Measurements from ENCODE around the gene NUP93. TPM values are rescaled to one million over a fixed set of nuclear protein-coding genes. Genes with fewer than 3 reads are reported as not detected.

NUP93 gene
- total RNA-seq, 1 experiment from 2014 or later = 165 TPM

- H3K9ac ChIP-seq (ENCODE audit: extremely low read depth, insufficient read length, low read length) = no peak overlapping the region
- H3K27ac ChIP-seq (ENCODE audit: insufficient read length, low read depth, low read length) = no peak overlapping the region
- no peak overlapping the region for H3K23ac ChIP-seq (ENCODE audit: insufficient read length, low read depth, low read length)
- H4K20me1 ChIP-seq (ENCODE audit: control insufficient read depth, insufficient read depth, insufficient read length) = no peaks in the 10 kb centered on the region
- H2AFZ ChIP-seq (ENCODE audit: low read length) = no peak overlapping the region
- H3K4me1 ChIP-seq (ENCODE audit: insufficient read depth, low read length) = 0 out of 2 replicates have a peak, but pooled peaks cover 2% of the 10 kb centered on the region
- no peak for TF ChIP-seq CTCF (conservative IDR thresholded peaks at IDR 0.05)
- H3K4ac ChIP-seq (ENCODE audit: low read depth, low read length) = no peak overlapping the region
- H3K4me3 Mint-ChIP-seq = no peak overlapping the region
- DNase-seq = no peak
- H3K4me1 Mint-ChIP-seq = peaks cover 8% of the 10 kb centered on the region in 2 experiments
- H3K27me3 ChIP-seq (ENCODE audit: insufficient read depth, low read length) = no peaks in the 10 kb centered on the region
- no peak overlapping the region; the same call in 1 of the 2 replicates for H3K14ac ChIP-seq (ENCODE audit: insufficient read depth, low read length)
- no peak overlapping the region for H2BK20ac ChIP-seq (ENCODE audit: low read depth, low read length, poor library complexity, severe bottlenecking)
- H4K5ac ChIP-seq (ENCODE audit: insufficient read length, low read depth, low read length) = no peak overlapping the region
- no peak overlapping the region for H2AK5ac ChIP-seq (ENCODE audit: insufficient read length, low read length)
- H3K36me3 Mint-ChIP-seq (ENCODE audit: insufficient read depth in 1 of 3, low read depth in 3 of 3) = peaks cover 0 to 1% (median 0%) of the 10 kb centered on the region in 3 experiments; a peak in 1 of 7 replicates
- no peak overlapping the region for H2BK15ac ChIP-seq (ENCODE audit: low read depth, low read length)
- H3K56ac ChIP-seq (ENCODE audit: insufficient read length, low read depth, low read length) = no peak overlapping the region
- no peak overlapping the region for H3K18ac ChIP-seq (ENCODE audit: insufficient read length, low read depth, low read length)
- H3K9me3 Mint-ChIP-seq = no peaks in the 10 kb centered on the region
- H2BK12ac ChIP-seq (ENCODE audit: insufficient read length, low read depth, low read length) = no peak overlapping the region
- H4K8ac ChIP-seq (replicated peaks; ENCODE audit: insufficient read length, low read depth, low read length) = no peak overlapping the region
- no peak overlapping the region; a peak in 1 of 7 replicates for H3K27ac Mint-ChIP-seq
- no peaks in the 10 kb centered on the region for H3K9me3 ChIP-seq (ENCODE audit: control insufficient read depth, low read depth, low read length)
- no peaks in the 10 kb centered on the region; the same call in 1 of the 2 replicates for H3K27me3 Mint-ChIP-seq (ENCODE audit: low read depth)
- H3K23me2 ChIP-seq (ENCODE audit: insufficient read length, low read depth, low read length, poor library complexity, severe bottlenecking) = no peaks in the 10 kb centered on the region
- no peak overlapping the region for H4K91ac ChIP-seq (ENCODE audit: insufficient read length, low read depth, low read length)
- no peaks in the 10 kb centered on the region for H3K79me2 ChIP-seq (ENCODE audit: insufficient read depth, low read length)
- H3T11ph ChIP-seq (ENCODE audit: low read length) = no peak overlapping the region
- no peaks in the 10 kb centered on the region for H3K79me1 ChIP-seq (ENCODE audit: insufficient read depth, low read depth, low read length, poor library complexity, severe bottlenecking)
- H2BK120ac ChIP-seq (ENCODE audit: low read depth, low read length, poor library complexity, severe bottlenecking) = no peak overlapping the region
- no peak overlapping the region for H2BK5ac ChIP-seq (ENCODE audit: insufficient read length, low read length)
- H3K4me2 ChIP-seq (ENCODE audit: insufficient read depth, insufficient read length, low read length) = no peak overlapping the region
- no CpG with 5 or more reads among the region's 6 CpGs for WGBS (ENCODE audit: extremely low coverage, insufficient read length, low lambda C conversion rate)
Measured at GRCh38 chr16:56855201-56855600, 125.3 kb downstream of the NUP93 start.

Data from H9 (cell line).